Measurements from ENCODE around the gene CPVL.

The CPVL gene

DNA sequence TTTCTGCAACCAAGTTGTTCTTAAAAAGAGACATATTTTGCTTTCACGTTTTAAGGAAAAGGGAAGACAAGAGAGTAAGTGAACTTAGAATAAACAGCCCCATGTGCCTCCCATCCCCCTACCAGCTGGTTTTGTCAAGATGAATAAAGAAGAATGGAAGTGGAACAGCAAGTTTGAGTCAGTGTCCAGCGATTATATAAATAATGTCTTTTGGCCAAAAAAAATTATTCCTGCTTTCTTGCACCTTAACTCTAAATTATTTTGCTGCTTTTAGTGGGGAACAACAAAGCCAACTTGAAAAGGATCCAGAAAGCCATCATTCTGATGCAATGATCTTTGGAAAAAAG lies 105.8 kb downstream of the CPVL start:
- no peak for ATAC-seq

DNA sequence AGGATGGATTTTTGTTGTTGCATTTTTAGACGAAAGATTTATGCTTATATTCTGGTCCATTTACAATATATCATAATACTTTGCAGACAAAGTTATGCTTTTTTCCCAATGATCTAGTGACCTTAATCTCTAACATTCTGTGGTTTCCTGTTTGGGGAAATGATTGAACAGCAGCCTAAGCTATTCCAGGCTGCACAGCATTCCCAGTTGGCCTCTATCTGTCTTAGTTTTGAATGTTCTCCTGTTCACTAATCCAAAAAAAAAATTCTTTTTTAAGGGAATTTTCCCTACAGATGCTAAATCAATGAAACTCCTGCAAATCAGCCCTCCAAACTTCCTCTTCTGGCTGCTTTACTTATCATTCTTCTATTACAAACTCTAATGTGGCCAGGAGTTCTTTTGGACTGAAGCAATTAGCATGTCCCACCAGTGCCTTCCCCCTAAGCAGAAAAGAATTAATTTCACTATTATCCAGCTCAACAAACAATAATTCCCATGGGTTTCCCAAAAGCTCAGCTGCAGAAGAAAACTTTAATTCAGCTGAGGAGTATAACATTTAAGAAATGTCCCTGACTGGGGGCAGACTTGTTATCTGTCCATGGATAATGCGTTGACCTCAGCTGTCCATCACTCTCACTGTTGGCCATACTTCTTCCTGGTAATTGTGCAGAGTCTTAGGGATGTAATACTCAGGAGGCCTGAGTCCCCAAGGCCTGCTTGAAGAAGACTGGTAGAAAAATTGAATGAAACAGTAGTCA lies 106.3 kb downstream of the CPVL start:
- ATAC-seq, result no peak

DNA sequence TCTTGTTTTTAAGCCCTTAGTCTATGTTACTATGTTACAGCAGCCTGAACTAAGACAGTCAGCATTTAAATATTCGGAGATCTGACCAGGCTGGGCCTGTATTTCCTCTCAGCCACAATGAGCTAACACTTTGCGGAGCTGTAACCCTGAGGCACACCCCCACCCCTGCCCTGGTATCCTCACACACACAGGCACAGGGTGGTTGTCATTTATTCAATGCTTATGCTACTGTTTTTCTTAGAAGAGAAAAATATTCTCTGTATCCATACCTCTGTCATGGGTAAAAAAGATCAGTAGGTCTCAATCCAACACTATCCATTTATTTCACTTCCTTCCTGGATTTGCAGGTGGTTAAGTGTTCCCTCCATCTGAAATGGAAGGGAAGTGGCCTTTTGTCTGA lies 107.9 kb downstream of the CPVL start:
- no peak for ATAC-seq

DNA sequence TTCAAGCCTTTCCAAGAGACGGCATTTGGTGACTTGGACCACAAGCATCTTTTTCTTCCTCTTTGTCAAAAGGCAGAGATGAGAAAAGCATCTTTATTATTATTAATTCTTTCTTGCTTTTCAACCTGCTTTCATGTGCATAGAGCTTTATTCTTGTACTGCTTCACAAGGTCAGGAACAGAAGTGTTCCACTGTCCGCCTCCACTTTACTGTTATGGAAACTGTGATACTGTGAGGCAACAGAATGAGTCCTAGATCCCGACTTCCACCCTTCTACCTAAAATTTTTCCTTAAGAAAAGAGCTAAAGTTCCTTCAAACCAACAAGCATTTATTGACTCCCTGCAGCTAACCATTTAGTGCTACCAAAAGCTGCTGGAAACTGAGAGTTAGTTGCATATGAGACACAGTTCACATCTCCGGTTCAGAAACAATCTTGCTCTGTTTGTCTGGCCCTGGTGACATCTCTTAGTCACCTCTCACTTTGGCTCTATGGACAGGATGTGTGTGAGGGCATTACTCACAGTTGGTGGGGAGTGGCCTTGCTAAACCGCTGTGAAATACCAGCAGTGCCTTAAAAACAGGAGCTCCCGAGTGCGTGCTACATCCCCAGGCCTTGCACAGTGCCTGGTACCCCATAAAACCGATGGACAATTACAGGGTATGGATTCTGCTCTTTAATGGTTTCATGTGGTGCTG lies 111.1 kb downstream of the CPVL start:
- no peak for ATAC-seq

DNA sequence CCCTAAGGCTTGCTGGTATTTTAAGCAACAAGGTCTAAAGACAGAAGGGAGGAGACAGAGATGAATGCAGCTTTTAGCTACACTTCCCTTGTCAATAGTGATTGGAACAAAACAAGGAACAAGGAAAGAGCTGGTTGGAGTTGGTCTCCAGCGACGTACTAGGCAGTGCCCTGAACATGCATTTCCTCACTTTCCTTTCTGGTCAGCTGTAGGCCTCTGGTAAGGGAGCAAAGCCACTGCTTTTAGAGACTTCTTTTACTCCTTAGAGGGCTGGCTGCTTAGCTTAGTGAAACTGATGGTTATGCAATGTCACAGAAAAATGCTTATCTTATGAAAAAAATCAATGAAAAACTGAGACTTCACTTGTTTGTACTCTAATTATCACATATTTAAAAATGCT lies 112.8 kb downstream of the CPVL start:
- ATAC-seq, result no peak

DNA sequence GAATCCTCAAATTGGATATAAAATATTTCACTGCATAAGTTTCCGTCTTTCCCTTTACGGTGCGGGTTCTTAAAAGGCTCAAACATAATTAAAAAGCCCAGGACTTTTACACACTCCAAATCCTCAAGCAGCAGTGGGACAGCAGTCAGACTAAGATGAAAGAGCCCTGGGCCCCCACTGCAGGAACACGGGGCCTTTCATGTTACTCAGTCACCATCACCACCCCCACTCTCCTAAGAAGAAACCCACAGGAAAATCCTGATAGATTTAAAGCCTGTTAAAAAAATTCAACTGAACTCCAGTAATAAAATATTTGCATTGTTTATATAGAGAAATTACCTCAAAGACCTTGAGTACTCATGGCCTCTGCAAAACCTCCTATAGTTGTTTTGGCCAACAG lies 114.2 kb downstream of the CPVL start:
- ATAC-seq, result no peak

DNA sequence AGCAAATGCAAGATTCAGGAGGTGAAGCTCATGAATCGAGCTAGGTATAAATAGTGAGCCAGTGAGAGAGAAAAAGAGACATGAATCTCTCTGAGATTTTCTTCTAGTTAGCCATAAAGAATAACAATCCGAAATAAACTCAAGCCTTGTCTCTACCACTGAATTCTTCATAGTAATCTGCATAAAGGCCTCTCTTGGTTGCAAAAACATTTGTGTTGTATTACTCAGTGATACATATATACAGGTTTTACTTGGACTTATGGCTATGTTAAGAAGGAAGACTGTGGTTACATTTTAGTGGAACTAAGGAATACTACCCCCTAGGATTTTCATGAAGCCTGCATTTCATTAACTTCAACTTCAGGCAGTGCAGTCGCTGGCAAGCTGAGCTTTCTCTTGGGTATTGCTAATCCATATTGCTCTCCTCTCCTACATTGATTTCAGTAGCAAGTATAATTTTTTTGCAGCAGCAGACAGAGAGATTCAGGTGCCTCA lies 115.5 kb downstream of the CPVL start:
- ATAC-seq, result no peak

DNA sequence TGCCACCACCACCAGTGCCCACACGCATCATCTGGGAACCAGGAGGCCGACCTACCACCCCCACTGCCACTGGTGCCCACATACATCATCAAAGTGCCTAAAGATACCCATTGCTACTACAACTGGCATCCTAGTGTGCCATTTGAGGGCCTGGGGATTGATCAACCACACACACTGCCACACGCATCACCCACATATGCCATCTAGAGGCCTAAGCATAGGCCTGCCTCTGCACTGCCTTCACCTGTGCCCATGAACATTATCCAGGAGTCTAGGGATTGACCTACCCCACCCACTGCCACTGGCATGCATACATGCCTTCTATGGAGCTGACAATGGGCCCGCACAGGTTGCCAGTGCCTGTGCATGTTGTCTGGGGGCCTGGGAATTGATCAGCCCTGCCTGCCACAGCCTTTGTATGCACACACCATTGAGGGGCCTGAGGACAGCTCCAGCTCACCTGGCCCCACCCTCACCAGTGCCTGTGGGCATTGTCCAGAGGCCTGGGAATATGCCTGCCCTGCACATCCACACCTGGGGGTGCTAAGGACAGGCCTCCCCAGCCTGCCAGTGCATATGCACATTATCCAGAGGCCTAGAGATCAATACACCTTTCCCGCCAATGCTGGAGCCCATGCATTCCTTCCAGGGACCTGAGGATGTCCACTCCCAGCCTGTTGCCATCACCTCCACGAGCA lies 123.9 kb downstream of the CPVL start:
- ATAC-seq, result no peak

DNA sequence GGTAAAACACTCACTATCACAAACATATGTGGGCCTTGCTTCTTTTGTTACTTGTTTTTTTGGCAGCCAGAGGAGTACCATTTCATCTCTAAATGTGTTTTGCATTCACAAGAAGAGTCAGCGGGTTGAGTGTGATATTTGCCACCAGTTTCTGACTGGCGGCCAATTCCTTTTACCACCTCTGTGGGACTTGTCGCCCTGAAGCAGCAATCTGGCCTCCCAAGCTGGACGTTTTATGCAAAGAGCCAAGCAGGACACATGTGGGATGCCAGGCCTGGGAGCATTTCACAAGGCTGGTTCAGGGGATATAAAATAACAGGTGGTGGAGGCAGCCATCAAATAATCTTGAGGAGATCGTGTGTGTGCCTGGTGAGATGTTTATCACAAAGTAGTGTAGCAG lies 126.4 kb downstream of the CPVL start:
- ATAC-seq, result no peak

DNA sequence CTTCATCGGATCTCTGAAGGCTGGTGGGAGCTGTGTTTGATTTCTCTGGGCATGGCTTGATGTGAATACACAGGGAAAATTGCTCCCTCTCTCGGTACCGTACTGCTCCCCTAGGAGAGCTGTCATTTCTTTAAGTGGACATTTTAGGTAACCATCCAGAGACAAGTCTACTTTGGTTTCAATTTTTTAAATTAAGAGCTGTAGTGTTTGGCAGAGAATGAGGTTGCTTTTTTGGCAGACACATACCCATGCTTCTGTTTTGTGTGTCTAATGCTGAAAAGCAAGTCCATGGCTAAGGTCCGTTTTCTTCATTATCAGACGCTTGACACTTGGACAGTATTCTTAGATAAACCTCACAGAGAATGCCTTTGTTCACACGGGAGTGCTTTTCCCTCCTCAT lies 127.0 kb downstream of the CPVL start:
- ATAC-seq, result no peak

DNA sequence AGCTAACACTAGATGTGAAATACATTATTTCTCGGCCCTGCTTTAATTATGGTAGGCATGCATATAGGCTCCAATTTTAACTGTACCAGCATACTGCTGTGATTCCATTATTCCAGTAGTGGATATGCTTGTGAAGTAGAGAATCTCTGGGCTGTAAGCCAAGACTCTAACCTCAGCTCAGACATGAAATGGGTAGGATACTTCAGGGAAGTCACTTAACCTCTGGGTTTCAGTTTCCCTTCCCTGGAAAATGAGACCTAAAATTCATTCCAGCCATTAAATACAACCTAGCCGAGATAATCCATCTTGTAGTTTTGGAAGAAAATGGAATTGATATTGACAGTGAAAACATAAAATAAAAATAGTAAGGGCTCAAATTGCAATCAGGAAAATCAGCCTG lies 128.6 kb downstream of the CPVL start:
- ATAC-seq, result no peak

DNA sequence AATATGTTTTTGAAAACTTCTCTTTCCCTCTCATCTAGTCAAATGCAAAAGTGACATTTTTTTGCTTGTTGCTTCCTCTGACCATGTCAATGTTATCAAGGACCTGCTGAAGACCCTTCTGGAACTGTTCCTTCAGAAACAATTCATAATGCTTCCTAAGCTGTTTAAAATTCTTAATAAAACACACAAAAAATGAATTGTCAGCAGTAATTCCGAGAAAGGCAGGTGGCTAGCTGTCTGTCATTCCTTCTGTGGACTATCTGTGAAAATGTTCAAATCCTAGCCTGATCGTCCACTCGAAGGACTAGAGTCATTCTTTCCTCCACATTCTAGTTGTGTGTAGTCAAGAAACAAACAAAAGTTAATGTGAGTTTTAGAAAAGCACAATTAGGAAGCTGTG lies 131.6 kb downstream of the CPVL start:
- no peak for ATAC-seq

DNA sequence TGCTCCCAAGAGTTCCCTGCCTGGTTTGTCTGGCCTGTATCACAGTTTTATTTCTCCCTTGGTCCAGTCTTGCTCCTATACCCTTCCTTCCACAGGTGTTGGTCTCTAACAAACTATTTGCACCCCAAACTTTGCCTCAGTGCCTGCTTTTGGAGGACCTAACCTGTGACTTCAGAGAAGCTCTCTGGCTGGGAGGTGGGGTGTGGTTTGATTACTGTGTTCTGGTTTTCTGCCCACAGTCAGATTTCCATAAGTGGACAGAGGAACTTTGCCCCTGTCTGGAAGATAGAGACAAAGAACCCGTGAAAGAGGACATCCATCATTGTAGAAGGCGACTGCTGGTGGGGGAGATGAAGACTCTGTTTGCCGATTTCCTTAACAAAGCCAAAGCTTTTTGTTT lies 132.4 kb downstream of the CPVL start:
- ATAC-seq, result no peak

DNA sequence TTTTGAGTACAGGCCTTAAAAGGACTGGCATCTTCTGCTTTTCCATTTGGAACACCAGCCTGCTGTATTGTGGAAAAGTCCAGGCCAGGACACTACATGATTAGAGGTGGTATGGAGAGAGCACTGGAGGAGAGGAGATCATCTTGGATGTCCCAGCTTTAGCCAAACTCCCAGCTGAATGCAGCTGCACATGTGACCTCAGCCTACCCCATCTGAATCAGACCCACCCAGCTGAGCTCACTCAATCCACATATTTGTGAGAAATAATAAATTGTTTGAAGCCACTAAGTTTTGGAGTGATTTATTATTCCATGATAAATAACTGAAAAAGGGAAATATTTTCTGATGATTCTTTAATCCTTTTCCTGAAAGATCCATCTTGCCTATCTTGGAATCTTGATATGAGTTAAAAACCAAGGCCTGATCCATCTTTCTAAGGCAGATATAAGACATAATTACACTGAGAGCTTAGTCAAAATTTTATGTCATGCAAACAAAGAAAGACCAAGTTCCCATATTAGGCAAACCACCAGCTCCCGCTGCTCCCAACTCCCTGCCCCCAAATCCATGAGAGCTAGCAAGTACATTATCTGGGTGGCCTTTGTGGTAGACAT lies 133.1 kb downstream of the CPVL start:
- ATAC-seq, result no peak

DNA sequence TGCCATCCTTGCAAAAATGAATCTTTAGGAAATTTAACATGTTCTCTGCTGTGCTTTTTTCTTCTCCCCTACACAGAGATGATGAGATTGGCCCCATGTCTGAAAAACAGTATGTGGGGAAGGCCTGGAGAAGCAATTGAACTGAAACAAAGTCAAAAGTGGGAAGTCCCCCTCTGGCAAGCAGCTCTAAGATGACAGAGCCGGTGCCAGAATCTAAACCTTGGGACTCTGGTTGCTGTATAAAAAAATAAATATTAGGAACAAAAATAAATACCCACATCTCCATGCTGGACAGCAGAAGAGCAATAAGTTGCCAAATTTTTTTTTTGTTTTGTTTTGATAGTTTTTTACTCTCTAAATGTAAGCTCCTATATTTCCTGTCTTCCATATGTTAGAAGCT lies 136.4 kb downstream of the CPVL start:
- no peak for ATAC-seq

DNA sequence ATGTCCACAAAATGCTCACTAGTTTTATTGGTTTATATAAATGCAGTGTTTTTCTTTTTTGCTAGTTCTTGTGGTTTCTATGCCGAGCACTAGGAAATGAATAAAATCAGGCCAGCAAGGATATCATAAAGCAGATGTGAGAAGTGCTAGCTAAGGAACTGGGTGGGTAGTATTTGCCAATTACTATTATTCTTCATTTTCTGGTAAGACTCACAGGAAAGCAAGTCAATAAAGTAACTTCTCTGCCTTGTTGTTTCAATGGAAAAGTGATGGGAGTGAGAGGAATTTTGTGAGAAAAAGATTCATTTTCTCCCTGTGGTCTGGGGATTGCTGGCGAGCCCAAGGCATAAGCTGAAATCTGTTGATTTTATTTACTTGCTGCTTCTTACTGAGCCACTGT lies 137.7 kb downstream of the CPVL start:
- ATAC-seq, result no peak

DNA sequence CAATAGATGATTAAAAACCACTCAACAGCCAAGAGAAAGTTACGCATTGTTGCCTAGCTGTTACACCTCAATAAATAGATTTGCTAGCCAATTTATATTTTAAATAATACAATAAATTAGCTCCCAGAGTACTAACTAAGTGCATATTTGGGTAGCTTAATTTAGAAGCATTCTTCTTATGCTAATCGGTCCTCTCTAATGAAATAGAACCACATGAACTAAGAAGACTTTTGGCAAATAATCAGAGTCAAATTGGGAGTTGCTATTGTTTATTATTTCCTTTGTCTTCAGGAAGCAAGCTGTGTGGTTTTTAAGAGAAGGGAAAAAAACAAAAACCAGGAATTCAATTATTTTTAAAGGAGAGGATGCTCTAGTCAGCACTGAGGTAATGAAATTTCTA lies 139.2 kb downstream of the CPVL start:
- no peak for ATAC-seq

DNA sequence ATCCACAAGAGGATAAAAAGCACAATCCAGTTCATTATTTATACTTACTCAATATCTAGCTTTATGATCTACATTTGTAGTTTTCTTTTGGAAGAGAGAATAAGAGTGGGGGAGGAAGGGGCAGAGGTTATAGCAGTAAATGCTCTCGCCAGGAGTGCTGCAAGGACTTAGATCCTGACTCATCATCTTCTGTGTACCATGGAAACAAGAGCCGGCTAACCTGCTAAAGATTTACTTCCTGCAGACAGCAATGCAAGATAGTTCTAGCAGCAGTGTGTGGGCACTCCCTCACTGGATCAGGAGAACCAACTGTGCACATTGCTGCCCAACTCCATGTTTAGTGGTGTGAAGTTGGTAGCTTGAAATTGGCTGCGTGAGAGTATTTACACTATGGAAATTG lies 140.5 kb downstream of the CPVL start:
- no peak for ATAC-seq

DNA sequence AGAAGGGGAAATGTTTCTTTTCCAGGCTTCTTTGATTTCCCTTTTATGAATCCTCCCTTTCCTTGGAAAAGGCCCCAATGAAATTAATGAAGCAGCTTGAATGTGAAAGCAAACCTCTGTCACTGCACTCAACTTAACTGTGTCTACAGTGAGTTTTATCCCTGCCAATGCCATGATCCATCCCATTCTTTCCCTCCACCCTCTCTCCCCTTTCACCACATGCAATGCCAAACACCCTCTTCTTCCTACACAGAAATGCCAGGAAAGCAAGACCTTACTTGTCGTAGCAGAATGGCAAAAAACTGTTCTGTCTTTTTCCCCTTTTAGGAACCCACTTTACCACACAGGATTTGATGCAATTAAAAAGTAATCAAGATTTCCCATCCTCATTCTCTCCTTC lies 140.9 kb downstream of the CPVL start:
- ATAC-seq, result no peak

DNA sequence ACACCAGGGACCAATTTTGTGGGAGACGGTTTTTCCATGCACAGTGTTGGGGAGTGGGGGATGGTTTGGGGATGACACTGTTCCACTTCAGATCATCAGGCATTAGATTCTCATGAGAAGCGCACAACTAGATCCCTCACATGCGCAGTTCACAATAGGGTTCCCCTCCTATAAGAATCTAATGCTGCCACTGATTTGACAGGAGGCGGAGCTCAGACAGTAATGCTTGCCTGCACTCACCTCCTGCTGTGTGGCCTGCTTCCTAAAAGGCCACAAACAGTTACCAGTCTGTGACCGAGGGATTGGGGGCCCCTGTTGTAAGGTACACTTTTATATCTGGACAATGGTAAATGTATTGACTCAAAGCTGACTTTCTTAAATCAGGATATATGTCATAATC lies 142.6 kb downstream of the CPVL start:
- ATAC-seq, result no peak

DNA sequence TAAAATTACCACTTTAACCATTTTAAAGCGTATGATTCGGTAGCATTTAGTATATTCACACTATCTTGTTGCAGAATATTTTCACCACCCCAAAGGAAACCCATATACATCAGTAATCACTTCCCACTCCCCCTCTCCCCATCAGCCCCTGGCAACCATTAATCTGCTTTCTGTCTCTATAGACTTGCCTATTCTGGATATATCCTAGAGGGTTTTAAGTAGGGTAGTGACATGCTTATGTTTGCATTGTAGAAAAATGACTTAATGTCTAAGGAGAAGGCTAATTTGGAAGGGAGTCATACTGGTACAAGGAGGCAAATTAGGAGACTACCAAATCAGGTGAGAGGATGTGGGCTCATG lies 145.6 kb downstream of the CPVL start:
- ATAC-seq, result no peak

DNA sequence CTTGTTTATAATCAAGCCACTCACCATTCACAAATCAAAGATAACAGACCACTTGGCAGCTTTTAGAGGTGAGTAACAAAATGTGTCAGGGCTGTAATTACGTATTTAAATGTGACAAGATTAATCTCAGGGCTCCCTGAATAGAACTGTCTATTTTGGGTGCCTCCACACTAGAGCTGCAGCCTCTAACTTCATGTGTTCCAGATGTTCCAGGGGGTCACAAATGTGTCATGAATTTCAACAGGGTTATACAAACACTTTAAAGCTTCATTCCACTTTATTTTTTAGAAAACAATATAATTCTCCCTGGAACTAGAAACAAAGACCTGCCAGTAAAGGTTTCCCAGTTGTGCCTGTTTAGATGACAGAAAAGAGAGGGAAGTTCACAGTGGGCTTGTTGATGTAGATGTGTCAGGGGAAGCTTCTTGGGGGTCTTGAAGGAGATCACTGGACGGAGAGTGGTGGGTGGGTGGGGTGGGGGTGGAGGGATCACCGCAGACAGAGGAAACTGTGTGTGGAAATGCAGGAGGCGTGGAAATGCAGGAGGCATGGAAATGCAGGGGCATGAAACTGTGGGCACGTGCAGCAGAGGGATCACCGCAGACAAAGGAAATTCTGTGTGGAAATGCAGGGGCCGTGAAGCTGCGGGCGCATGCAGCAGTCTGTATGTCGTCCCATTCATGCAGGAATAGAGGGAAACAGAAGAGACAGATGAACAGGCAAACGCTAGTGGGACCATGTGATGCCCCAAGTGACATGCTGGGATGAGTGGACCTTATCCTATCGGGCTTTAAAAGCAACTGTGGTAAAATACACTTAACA lies 146.2 kb downstream of the CPVL start:
- ATAC-seq, result no peak

DNA sequence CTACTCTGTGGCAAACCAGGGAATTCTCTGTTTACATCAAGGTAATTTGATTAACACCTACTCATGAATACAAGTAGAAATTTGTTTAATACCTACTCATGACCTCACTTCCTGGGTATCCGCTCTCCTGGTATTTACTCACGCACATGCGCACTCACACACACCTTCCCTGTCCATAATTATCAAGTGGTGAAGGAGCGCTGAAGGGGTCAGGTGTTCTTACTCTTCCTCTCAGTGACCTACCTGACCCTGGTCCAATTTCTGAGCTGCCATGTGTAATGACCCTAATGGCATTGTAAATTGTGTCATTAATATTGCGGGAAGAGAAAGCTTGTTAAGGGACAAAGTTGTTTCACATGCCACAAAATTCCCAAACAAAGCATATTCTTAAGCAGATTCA lies 146.9 kb downstream of the CPVL start:
- ATAC-seq, result no peak

Data from activated CD4-positive, CD25-positive, alpha-beta regulatory T cell treated with anti-CD3 and anti-CD28 coated beads, Interleukin-2, amount 50 U/mL, for 24 hours (primary cell).